Right kidney (tissue), 1 donor: ENCODE results near the gene VEGFA.

ENCODE experiments used
- DNase-seq: peaks from one replicate; pipeline ENCODE4 v3.0.0-alpha.2; 2016

The VEGFA gene

GRCh38 chr6:43782764-43783513 lies 12.9 kb downstream of the VEGFA start:
- no peak for DNase-seq

DNA sequence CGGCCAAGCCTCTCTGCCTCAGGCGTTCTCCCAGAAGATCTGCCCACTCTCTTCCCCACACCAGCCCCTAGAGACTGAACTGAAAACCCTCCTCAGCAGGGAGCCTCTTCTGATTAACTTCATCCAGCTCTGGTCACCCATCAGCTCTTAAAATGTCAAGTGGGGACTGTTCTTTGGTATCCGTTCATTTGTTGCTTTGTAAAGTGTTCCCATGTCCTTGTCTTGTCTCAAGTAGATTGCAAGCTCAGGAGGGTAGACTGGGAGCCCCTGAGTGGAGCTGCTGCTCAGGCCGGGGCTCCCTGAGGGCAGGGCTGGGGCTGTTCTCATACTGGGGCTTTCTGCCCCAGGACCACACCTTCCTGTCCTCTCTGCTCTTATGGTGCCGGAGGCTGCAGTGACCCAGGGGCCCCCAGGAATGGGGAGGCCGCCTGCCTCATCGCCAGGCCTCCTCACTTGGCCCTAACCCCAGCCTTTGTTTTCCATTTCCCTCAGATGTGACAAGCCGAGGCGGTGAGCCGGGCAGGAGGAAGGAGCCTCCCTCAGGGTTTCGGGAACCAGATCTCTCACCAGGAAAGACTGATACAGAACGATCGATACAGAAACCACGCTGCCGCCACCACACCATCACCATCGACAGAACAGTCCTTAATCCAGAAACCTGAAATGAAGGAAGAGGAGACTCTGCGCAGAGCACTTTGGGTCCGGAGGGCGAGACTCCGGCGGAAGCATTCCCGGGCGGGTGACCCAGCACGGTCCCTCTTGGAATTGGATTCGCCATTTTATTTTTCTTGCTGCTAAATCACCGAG lies 14.2 kb downstream of the VEGFA start:
- DNase-seq: no peak

- DNase-seq: no peak
These were observed 15.3 kb downstream of the VEGFA start for GRCh38 chr6:43785220-43785752.

DNA sequence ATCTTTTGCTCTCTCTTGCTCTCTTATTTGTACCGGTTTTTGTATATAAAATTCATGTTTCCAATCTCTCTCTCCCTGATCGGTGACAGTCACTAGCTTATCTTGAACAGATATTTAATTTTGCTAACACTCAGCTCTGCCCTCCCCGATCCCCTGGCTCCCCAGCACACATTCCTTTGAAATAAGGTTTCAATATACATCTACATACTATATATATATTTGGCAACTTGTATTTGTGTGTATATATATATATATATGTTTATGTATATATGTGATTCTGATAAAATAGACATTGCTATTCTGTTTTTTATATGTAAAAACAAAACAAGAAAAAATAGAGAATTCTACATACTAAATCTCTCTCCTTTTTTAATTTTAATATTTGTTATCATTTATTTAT lies 15.9 kb downstream of the VEGFA start:
- no peak for DNase-seq

DNA sequence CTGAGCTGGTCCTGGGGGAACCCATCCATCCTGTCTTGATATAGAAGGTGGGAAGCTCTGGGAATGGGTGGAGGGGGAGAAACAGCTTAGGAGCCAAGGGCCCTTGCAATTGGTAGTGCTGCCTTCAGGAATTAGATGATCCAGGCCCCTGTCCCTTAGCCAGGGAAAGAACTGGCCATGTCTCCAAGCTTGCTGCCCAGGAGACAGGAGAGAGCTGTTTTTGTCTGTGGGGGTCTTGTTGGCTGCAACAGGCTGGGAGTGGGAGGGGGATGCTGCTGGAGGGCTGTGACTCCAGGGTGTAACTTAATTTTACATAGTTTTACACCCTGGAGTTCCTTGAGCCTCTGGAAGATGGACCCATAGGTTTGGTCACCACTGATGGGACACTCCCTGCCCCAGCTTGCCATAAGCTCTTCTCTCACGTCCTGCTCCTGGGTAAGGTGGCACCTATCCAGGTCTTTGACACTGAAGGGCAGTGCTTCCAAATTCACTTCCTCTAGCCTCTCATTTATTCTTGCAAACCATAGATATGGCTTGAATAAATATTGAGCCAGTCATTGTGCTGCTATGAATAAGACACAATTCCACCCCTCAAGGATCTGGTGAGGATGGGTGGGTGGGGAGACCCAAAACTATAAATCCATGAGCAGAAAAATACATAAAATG lies 16.8 kb downstream of the VEGFA start:
- DNase-seq: no peak

DNA sequence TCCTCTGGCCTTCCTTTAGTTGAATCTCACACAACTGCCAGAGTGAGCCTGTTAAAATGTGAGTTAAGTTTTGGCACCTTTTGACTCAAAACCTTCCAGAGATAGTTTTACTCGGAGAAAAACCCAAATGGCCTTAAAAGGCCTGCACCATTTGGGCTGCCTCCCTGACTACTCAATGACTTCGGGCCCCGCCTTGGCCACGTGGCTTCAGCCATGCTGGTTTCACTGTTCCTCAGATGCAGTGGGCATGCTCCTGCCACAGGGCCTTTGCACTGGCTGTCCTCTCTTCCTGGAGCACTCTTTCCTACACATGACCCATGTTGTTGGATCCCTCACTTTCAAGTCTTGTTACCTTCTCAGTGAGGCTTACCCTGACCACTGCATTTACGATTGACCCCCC lies 18.3 kb downstream of the VEGFA start:
- DNase-seq: no peak

GRCh38 chr6:43789447-43789846 lies 19.4 kb downstream of the VEGFA start:
- DNase-seq: no peak

DNA sequence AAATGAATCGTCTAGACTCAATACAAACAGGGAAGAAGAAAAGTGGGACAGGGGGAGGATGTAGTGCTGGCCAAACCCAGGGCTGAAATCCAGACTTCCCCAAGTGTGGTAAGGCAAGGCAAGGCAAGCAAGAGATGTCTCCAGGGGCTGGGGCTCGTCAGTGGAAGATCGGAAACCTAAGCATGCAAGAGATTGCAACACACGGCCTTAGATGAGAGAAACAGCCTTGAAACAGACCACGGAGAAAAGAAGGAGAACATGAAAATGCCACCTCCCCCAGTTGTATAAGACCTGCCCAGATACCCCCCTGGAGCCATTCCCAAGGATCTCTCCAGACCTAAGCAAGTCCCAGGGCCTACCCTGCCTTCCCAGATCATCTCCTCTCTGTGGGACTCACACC lies 20.0 kb downstream of the VEGFA start:
- DNase-seq: no peak

GRCh38 chr6:43791745-43792422 lies 21.9 kb downstream of the VEGFA start:
- no peak for DNase-seq

- DNase-seq: no peak
These were observed 23.3 kb downstream of the VEGFA start for GRCh38 chr6:43793154-43793874.

GRCh38 chr6:43793875-43794242 lies 23.8 kb downstream of the VEGFA start:
- no peak for DNase-seq

GRCh38 chr6:43795421-43795820 lies 25.4 kb downstream of the VEGFA start:
- DNase-seq: no peak

DNA sequence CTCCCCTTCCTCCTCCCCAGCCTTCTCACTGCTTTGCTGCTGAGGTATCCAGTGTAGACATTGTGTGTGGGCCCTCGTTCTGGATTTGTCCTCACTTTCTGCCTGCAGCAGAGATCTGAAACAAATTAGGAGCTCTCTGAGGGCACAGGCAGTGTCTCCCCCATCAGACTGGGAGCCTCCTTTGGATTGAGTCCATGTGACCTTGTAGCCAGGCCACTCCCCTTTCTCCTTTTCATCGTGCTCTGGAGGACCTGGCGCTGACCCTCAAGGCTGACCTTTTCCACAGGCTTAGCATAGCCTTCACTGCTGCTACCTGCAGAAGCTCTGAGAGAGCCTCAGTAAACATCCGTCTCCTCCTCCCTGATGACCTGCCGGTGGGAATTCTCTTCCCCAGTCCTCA lies 26.2 kb downstream of the VEGFA start:
- no peak for DNase-seq

DNA sequence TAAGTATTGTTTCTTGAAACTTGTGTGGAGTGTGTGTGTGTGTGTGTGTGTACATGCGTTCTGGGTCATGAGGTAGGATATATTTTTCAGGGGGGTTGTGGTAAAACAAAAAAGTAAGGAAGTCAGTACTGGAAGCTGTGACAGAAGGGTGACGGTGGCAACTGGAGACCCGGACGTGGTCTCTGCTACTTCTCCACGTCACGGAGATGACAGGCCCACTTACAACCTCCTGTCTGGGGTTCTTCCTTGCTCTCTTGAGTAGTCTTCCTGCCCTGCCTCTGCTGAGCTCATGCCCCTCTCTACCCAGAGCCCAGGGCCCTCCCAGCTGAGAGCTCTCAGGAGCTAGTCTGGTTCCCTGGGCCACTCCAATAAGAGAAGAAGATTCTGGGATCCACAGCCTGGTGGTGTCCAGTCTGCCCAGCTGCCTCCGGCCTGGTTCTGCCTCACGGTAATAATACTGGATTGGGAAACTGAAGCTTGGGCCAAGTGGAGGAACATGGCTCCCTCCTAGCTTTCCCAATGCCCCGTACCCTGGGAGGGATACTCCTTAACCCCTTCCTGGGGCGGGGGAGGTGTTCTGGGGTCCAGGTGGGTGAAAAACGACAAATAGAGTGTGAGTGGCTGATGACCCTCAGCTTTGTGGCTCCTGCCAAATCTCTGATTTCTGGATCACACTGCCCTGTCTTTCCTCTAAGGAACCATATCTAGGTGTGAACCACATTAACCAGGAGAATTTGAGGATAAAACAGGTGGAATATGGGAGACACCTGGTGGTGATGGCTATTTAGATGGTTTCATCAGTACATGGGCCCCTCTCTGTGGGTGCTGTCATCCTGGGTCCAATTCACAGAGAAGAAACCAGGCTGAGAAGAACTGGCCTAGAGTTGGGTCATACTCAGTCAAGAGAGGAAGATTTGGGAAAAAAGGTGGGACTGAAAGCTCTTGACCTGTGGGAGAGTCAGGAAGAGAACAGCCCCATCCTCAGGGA lies 27.2 kb downstream of the VEGFA start:
- no peak for DNase-seq

DNA sequence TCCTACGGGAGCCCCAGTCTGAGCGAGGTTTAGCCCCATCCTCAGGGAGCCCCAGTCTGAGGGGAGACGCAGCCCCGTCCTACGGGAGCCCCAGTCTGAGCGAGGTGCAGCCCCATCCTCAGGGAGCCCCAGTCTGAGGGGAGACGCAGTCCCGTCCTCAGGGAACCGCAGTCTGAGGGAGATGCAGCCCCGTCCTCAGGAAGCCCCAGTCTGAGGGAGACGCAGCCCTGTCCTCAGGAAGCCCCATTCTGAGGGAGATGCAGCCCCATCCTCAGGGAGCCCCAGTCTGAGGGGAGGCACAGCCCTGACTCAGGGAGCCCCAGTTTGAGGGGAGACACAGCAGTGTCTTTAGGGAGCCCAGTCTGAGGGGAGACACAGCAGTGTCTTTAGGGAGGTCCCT lies 27.9 kb downstream of the VEGFA start:
- no peak for DNase-seq

DNA sequence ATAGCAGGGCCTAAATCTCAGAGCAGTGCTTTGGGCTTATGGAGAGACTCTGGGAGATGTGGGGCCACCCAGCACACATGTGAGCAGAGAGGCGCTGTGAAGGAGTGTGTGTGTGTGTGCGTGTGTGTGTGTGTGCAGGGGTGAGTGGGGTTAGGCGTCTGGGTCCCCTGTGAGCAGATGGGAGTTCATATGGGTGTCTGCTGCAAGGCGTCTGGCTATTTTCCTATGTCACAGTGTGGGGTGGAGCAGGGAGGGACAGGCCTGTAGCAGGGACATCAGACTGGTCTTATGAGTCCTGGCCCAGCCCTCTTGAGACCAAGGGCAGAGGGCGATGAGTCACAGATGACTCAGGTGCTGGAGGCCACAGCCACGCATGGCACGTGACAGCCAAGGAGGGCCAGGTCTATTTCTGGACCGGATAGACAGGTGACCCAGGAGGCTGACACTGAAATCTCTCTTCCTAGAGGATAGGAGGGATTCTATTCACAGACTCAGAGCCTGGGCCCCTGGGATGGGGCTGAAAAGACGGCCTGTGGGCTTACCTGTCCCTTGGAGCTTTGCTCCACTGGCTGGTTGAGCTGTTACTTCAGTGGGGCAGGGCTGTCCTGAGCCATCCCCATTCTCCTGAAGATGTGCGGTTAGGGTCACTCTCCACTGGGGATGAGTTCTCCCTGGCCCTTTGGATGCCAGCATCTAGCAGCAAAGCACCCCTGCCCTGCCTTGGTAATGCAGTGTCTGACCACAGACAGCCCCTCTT lies 28.9 kb downstream of the VEGFA start:
- DNase-seq: no peak

GRCh38 chr6:43799551-43800297 lies 29.7 kb downstream of the VEGFA start:
- DNase-seq: no peak

DNA sequence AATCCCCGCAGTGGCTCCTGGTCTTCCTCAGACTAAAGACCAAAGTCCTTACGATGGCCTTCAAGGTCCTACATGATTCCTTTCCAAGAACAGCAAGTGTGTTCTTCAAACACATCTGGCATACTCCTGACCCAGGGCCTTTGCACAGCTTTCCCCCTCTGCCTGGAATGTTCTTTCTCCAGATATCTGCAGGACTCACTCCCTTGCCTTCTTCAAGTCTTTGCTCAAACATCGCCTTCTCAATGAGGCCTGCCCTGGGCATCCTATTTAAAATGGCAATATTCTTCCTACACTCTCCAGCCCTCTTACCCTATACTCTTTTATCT lies 30.2 kb downstream of the VEGFA start:
- DNase-seq: no peak
